HG02973 (cell line): ENCODE data around the gene AGAP1.
"Not testable (repeated sequence)": the region's sequence is repeated elsewhere in the genome, so short reads cannot be mapped to it uniquely, and the experiment has no call there.

ENCODE experiments used
- ATAC-seq: cut with Tn5 transposase; IDR thresholded peaks from one replicate; pipeline ENCODE4 v1.9.1; 2021; ENCODE audit warnings: moderate library complexity; ENCODE audit not compliant: unreplicated experiment

The AGAP1 gene

DNA sequence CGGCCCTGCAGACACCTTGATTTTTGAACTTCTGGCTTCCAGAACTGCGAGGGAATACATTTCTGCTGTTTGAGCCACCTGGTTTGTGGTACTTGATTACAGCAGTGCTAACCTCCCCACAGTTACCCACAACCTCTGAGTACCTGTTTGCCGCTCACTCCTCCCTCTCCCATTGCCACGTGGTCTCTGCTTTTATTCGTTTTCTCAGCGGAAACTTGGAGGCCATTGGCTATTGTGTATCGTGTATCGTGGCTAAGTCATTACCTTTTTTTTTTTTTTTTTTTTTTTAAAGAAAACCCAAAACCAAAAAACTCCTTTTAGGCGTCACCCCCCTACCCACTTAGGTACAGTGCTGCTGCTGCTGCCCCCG lies 90.8 kb downstream of the AGAP1 start:
- ATAC-seq = no peak

DNA sequence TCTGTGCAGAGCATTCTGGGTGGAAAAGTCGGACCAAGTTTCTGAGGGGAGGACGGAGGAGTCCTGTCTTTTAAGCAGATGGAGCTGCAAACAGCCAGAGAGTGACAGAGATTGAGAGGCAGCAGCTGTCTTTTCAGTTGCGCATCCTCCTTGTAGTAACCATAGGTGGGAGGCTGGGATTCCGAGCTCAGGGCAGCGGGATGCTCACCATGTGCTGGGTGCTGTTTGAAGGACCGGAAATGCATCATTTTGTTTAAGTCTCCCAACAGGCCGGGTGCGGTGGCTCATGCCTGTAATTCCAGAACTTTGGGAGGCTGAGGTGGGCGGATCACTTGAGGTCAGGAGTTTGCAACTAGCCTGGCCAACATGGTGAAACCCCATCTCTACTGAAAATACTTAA lies 93.4 kb downstream of the AGAP1 start:
- no peak for ATAC-seq

DNA sequence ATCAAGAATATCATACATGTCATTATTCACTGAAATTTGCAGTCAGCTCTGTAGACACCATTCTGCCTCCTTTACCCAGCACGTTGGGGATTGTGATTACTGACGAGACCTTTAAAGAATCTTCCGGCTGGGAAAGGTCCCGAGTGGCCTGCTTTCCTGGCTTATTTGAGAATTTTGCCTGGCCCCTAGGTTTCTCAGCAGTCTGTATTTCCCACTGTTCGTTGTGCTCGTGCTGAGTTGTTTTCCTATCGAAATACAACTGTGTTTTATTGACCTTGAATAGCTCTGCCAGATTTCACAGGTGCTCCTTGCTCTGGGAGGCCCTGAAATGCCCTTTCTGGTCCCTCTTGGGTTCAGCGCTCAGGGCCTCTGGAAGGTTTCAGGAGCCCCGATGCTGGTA lies 94.9 kb downstream of the AGAP1 start:
- ATAC-seq = no peak

DNA sequence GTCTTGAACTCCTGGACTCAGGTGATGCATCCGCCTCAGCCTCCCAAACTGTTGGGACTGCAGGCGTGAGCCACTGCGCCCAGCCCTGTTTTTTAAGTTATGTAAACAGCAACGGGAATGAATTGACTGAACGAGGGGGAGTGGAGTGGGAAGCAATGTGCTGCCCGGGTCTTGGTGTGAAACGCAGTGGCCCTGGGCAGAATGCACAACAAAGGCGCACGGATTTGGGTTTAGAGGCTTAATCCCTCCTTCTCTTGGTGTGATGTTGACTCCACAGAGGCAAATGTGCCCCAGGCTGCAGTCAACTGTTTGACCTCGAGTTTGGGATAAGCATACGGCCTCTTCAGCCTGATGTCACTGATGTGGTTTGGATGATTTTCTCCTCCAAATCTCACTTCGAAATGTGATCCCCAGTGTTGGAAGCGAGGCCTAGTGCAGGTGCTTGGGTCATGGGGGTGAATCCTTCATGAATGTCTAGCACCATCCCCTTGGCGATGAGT lies 97.4 kb downstream of the AGAP1 start:
- no peak for ATAC-seq

DNA sequence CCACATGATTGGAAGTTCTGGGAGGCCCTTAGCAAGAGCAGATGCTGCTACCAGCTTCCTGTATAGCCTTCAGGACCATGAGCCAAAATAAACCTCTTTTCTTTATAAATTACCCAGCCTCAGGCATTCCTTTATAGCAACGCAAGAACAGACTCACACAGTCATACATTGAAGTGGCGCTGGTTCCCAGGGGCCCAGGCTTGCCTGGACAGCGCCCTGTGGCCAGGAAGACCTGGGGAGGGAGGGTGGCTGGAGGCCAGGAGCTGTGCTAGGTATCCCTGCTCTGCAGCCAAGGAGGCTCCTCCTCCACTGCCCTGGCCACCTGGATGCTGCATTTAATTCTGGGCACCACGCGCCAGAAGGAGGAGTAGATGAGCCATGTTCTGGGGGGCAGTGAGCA lies 98.1 kb downstream of the AGAP1 start:
- ATAC-seq = no peak

DNA sequence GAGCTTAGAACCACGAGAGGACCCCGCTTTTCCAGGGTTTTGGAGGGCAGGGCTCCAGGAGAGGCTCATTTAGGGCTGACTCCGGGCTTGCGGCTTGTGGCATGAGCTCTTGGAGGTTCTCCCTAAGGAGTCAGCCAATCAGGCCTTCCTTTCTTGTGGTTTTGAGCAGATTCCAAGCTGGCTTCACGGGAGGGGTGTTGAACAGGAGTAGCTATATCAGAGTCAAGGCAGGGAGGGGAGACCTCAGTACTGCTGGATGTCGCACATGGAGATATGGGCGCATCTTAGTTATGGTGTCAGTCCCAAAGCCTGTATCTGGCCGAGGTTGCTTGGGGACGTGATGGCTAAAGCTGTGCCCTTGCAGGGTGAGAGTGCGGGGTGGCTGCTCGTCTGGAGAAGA lies 98.6 kb downstream of the AGAP1 start:
- no peak for ATAC-seq

DNA sequence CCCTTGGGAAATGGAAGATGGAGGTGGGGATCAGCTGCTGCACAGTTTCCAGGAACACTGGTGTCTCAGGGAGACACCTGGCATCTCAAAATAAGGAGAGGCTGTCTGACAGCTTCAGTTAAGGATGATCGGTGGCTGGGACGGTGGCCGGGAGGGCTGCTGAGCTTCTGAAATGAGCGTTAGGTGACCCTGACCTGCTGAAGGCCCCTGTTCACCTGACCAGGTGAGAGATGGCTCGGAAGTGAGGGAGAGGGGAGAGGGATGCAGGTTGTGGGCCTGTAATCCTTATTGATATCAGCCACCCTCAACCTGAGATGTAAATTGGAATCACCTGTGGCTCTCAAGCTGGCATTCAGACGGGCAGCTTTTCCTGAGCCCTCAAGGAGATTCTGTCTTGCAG lies 99.0 kb downstream of the AGAP1 start:
- no peak for ATAC-seq

DNA sequence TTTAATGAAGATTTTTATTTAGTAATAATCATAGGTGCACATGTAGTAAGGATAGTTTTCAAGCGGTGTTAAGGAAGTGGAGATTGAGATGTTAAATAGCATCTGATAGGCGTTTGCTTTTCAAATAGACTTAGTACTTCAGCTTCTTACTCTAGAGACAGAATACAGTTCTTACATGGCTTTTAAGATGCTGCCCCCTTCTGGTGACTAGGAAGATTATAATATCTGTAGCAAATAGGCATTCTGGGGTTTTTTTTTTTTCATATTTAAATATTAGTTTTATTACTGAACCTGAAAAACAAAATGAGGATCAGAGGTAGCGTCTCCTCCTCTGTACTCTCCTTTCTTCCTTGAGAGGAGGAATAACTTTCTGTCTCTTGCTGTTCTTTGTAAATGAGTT lies 100.2 kb downstream of the AGAP1 start:
- no peak for ATAC-seq

DNA sequence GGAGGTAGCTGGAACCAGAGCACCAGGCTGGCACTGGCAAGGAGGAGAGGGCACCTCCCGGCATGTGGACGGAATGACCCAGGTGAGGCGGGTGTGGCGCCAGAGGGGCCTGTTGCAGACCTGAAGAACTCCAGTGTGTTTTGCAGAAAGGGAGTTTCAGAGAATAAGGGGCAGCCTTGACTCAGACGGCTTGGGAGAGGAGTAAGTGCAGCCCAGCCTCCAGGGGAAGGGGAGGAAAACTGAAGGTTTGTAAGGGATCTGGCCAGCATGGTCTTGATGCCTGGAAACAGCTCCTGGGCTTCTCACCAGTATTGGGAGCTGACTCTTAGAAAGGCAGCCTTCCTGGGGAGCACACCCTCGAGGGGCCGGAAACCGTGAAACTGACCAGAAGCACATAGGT lies 101.1 kb downstream of the AGAP1 start:
- no peak for ATAC-seq

DNA sequence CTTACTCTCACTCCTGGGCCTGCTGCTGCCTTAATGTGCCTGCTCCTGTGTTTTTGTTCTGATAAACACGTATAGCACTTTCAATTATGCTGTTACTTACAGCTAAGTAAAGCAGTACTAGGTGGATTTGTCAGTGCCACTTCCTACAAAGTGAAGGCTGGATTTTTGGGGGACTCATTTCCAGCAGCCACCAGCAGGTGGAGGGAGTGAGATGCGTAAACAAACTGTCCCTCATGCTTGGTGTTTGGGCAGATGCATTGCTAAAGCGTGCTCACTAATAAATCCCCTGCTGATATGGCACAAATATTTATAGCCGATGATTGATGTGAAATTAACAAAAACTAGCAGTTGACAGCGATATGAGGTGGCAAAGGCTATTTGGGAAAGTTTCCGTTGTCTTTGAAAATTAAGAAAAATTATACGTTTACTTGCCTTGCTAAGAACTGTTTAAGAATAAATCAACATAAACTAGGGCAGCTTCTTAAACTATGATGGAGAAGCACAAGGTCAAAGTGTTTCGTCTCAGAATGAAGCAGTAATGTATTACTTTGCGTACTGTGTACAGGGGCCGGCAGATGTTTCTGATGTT lies 101.7 kb downstream of the AGAP1 start:
- ATAC-seq = no peak

DNA sequence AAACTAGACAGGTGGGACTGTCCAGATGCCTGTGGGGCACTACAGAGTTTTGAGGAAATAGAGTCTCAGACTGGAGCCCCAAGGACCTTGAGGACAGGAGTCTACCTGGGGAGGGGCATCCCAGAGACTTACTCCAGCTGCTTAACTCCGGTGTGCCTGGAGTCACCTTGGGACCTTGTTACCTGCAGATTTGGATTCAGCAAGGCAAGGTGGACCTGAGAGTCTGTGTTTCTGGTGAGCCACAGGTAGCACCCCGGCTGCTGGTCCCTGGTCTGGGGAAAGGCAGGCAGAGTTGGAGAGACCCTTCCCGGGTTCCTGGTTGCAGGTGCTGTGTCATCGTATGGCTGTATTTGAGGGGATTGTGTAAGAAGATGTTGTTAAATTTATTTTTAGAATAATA lies 102.4 kb downstream of the AGAP1 start:
- ATAC-seq = no peak

DNA sequence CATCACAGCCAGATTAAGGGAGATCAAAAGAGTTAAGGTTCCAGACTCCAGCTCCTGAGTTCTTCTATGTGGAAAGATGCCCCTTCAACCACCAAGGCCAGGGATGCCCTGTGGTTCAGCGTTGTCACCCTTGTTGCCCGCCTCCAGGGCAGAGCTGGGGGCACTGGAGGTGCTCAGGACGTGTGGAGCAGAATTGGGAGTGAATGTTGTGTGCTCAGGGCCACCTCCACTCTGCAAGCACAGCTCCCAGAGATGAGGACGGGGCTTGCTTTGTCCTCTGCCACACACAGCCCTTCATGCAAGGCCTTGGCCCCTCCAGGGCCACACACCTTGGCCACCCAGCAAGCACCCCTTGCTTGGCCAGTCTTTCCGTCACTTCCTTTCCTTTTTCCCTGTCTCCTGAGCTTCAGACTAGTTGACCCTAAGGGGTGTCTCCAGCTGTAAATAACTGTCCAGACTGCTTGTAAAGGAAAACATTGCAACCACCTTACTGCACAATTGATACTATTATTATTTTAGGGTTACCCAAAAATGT lies 103.3 kb downstream of the AGAP1 start:
- ATAC-seq = no peak

DNA sequence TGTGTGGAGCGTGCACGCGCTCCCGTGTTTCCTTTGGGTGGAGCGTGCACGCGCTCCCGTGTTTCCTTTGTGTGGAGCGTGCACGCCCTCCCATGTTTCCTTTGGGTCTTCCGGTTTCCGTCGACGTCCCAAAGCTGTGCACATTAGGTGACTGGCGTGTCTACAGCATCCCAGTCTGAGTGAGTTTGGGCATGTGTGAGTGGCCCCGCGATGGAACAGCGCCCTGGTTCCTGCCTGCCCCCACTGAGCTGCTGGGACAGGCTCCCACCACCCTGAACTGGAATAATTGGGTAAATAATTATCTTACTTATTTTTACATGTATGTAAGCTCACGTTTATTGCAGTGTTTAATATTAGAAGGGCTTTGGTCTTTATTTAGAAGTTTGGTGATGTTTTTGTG lies 104.2 kb downstream of the AGAP1 start:
- ATAC-seq = no peak

DNA sequence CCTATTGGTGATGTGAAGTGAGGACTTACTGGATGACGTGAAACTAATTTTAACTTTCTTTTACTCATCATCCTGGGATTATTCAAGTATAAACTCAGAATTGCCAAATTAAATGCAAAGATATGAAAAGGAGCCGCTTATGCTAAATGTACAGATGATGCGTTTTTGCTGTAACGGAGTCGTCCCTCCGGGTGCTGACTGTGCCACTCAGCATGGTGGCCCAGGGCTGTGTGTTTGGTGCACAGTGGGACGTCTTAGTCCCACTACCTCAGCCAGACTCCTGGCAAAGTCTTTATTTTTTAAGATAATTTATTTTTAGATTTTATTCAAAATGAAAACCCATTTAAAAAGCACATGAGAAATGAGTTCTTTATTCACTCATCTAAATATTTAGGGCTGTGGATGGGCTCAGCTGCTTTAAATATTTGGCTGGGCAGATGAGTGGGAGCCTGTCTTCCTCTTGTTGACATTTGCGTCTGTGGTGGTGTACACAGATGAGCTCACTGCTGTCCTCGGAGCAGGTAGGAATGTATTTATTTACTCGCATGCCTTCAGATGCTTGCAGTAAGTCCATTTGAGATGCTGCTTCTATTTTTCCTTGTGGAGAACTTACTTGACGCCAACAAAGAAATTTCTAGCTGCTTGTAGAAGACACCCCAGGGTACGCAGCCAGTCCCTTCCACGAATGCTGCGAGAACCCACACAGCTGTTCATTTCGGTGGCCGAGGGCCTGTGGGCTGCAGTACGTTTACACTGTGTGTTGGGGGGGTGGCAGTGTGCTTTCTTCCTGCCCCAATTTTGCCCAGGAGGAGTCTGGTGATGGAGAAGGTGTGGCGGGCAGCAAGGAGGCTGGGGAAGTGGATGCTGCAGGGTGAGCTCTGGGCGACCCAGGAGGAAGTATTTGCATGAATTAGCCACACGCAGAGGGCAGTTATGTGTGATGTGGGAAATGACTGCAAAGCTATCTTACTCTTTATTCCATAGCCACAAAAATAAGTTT lies 105.0 kb downstream of the AGAP1 start:
- no peak for ATAC-seq

DNA sequence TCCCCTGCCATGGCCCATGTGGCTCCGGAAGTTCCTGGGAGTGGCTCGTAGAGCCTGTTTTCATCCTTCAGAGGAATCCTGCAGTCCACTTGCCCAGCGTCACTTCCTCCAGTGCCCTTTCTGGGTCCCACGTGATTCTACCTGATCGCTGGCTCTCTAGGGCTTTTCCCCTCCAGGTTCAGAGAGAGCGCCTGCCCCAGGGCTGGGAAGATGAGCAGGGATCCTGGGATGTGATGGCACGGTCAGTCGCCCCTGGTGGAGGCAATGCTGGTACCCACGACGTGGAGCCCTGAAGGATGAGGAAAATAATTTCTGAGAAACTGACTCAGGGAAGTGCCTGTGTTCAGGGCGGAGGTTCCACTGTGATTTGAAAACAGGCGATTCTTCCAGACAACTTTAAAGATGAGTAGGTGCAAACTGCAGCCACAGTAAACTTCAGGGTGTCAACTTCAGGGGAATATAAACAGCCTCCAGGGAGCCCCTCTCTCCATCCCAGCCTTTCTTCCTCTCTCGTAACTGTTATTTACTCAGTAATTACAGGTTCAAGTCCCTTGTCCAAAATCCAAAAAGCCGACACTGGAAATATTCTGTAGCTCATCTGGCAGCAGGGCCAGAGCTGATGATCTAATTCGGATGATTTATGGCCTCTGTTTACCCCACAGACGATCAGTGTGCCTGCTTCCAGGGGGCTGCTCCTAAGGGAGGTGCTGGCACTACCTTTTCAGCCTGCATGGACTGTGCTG lies 105.9 kb downstream of the AGAP1 start:
- no peak for ATAC-seq

DNA sequence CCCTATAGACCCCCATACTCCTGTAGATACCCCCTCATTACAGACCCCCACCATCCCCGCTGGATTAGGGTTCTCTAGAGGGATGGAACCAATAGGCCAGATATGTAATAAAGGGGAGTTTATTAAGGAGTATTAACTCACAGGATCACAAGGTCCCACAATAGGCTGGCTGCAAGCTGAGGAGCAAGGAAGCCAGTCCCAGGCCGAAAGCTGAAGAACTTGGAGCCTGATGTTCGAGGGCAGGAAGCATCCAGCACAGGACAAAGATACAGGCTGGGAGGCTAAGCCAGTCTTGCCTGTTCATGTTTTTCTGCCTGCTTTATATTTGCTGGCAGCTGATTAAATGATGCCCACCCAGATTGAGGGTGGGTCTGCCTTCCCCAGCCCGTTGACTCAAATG lies 106.6 kb downstream of the AGAP1 start:
- ATAC-seq = no peak

DNA sequence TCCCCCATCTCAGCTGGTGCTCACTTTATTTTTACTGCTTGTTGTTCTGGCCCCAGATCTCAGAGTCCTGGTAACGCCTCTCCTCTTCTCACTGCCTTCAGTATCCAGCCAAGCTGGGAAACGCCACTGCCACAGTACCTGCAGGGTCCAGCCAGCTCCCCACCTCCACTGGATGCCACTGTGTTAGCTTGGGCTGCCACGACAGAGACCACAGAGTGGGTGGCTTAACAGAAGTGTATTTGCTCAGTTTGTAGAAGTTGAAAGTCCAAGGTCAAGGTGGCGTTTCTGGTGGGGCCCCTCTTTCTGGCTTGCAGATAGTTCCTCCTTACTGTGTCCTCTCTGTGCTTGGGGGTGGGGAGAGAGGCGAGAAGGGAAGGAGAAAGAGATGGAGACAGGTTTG lies 107.1 kb downstream of the AGAP1 start:
- no peak for ATAC-seq

DNA sequence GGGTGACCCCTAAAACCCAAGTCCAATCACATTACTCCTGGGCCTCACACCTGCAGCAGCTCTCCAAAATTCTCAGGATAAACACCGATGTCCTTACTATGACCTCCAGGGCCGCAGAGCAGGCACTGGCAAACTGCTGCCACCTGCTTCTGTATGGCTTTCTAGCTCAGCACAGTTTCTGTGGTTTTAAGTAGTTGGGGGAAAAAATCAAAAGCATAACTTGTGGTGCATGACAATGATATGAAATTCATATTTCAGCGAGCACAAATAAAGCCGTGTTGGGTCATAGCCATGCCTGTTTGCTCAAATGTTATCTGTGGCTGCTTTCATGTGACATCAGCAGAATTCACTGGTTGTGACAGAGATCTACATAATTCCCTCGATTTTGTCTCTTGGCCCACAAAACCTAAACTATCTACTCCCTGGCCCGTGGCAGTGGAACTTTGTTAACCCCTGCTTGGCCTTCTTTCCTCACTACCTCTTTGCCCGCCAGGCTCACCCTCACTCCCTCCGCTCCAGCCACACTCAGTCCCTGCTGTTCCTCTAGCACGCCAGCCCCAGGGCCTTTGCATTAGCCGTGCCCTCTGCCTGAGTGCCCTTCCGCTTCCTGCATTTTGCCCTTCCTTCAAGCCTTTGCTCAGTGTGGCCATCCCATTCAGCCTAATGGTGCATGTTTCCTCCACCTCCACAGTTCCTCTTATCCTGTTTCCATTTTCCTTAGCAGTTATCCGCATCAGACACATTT lies 108.3 kb downstream of the AGAP1 start:
- no peak for ATAC-seq

DNA sequence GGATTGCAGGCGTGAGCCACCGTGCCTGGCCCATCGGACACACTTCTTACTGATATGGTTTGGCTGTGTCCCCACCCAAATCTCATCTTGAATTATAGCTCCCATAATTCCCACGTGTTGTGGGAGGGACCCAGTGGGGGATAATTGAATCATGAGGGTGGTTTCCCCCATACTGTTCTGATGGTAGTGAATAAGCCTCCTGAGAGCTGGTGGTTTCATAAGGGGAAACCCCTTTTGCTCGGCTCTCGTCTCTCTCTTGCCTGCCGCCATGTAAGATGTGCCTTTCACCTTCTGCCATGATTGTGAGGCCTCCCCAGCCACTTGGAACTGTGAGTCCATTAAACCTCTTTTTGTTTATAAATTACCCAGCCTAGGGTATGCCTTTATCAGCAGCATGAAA lies 109.1 kb downstream of the AGAP1 start:
- ATAC-seq = not testable (repeated sequence)

DNA sequence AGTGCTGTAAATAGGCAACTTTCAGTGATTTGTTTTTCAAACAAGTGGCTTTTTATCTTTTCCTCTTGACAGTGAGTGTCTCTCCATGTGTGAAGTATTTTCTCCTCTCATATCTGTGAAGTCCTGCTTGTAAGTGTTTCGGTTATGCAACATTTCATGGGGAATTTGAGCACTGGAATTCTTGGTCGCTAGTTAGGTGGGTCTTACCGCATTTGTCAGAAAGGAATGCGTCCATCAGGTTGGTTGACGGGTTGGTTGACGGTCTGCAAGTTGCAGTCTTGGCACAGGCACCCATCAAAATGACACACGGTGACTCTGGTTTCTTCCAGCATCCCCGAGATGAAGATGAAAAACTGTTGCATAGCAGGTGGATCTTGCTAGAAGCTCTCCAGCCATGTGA lies 109.8 kb downstream of the AGAP1 start:
- no peak for ATAC-seq
